Activated CD8-positive, alpha-beta memory T cell treated with anti-CD3 and anti-CD28 coated beads, Interleukin-2, amount 10 ng/mL, durations not matched to agents 7 days and 5 days (primary cell): Measurements from ENCODE around the gene SMARCC1. TPM values are rescaled to one million over a fixed set of nuclear protein-coding genes. Genes with fewer than 3 reads are reported as not detected.

ENCODE experiments used
- ATAC-seq: fragments of 150-1000 bp; cut with Tn5 transposase; one replicate; pipeline ENCODE4 v1.10.0; 2021; ENCODE audit warnings: moderate library complexity
- CTCF ChIA-PET: fragments of 350-600 bp; sonication (Branson Sonifier 250); formaldehyde crosslinking; loops from one replicate; lab custom pipeline; 2021; ENCODE audit warnings: antibody characterized with exemption; lab: Charles Lee
- DNase-seq: peaks from one replicate; pipeline ENCODE4 v3.0.0-alpha.2; 2020
- H3K27ac Mint-ChIP-seq: one replicate; pipeline ENCODE4 v1.8.0; 2021; ENCODE audit warnings: mild to moderate bottlenecking, mixed read lengths
- H3K27me3 Mint-ChIP-seq: one replicate; pipeline ENCODE4 v1.8.0; 2021; ENCODE audit warnings: mixed read lengths
- H3K36me3 Mint-ChIP-seq: one replicate; pipeline ENCODE4 v1.8.0; 2021; ENCODE audit warnings: mild to moderate bottlenecking, mixed read lengths
- H3K4me1 Mint-ChIP-seq: one replicate; pipeline ENCODE4 v1.8.0; 2021; ENCODE audit warnings: mixed read lengths
- H3K4me3 Mint-ChIP-seq: one replicate; pipeline ENCODE4 v1.8.0; 2021; ENCODE audit warnings: mild to moderate bottlenecking, moderate library complexity, mixed read lengths
- H3K9me3 Mint-ChIP-seq: one replicate; pipeline ENCODE4 v1.8.0; 2022; ENCODE audit warnings: low read depth, mixed read lengths
- total RNA-seq, 2 experiments: library from RNA; stranded (reverse); gene quantifications; one replicate each; pipeline ENCODE4 v1.2.3, GENCODE V29; 2021

SMARCC1 gene
- total RNA-seq, 2 experiments from 2014 or later: 84.3 to 111 TPM

- Mint-ChIP-seq H3K36me3 (no peaks in the 10 kb centered on the region), H3K4me3 (no peak overlapping the region), H3K4me1 (no peaks in the 10 kb centered on the region), H3K27ac (no peak overlapping the region), H3K9me3 (no peaks in the 10 kb centered on the region), H3K27me3 (peaks cover 10% of the 10 kb centered on the region)
- CTCF ChIA-PET: interaction anchor here (1.2 kb wide), 1 partner anchor 34 kb away, joined by 3 read pairs; no protein-coding TSS in a partner anchor
- ATAC-seq: no peak
- no peak for DNase-seq
Measured at GRCh38 chr3:47556351-47556750, 225.3 kb downstream of the SMARCC1 start.

GRCh38 chr3:47554335-47554734 is 227.4 kb downstream of the SMARCC1 start:
- no peak for ATAC-seq
- Mint-ChIP-seq H3K9me3 (no peaks in the 10 kb centered on the region), H3K27ac (no peak overlapping the region), H3K36me3 (no peaks in the 10 kb centered on the region), H3K4me3 (no peak overlapping the region), H3K27me3 (peaks cover 18% of the 10 kb centered on the region), H3K4me1 (no peaks in the 10 kb centered on the region)
- CTCF ChIA-PET: no interaction called here
- DNase-seq: no peak

DNA sequence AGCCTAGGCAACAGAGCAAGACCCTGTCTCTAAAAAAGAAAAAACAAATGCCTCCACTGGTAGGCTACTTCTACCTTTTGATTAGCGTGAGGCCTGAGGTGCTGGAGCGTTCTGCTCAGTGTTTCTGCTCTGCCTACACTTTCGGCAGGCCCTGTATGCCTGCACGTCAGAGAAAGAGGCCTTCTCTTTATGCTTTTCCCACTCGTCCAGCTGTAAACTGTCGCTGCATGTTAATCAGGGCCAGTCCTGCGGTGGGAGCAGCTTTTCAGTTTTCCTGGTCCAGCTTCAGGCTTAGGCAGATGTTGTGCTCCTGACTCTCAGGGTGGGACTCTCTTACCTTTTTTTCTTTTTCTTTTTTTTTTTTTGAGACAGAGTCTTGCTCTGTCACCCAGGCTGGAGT is 228.3 kb downstream of the SMARCC1 start:
- CTCF ChIA-PET: interaction anchor here (1.5 kb wide), 1 partner anchor 9 kb away, joined by 3 read pairs; no protein-coding TSS in a partner anchor
- Mint-ChIP-seq H3K4me3 (no peak overlapping the region), H3K4me1 (no peaks in the 10 kb centered on the region), H3K27ac (no peak overlapping the region), H3K9me3 (no peaks in the 10 kb centered on the region), H3K27me3 (peaks cover 22% of the 10 kb centered on the region), H3K36me3 (no peaks in the 10 kb centered on the region)
- ATAC-seq (no peak), DNase-seq (no peak)

DNA sequence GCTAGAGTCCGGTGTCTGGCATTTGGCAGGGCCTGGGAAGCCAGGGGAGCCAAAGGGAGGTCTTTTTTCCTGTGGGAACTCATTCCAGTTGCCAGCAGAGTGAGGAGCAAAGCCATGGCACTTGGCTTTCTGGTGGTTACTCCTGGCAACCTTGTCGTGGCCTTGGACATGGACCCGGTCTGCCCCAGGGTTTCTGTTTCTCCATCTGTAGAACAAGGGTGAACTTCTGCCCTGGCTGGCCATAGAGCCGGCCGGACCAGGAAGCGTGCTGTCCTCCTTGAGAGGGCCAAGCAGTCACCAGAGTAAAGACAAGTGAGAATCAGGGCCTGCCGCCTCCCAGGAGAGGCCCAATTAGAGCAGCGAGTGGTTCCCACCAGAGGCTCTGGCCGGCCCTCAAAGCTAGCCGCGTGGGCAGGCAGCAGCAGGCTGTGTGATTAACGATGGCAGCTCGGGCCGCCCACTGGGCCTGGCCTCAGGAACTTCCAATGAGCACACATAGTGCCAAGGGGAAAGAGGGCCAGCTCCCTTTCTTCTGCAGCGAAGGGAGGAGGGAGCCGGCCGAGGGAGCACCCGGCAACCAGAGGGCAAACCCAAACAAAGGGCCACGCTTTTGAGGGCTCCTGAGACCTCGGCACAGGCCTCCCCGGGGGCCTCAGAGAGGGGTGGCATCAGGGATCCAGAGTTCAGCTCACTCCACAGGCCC is 239.1 kb downstream of the SMARCC1 start:
- no peak for ATAC-seq
- Mint-ChIP-seq H3K9me3 (no peaks in the 10 kb centered on the region), H3K4me1 (no peaks in the 10 kb centered on the region), H3K27ac (no peak overlapping the region), H3K36me3 (no peaks in the 10 kb centered on the region), H3K4me3 (no peak overlapping the region), H3K27me3 (peaks cover 8% of the 10 kb centered on the region)
- CTCF ChIA-PET: no interaction called here
- no peak for DNase-seq

GRCh38 chr3:47541583-47542108 is 240.0 kb downstream of the SMARCC1 start:
- ATAC-seq (no peak), DNase-seq (no peak)
- CTCF ChIA-PET: no interaction called here
- no peak overlapping the region for H3K27ac Mint-ChIP-seq
- no peaks in the 10 kb centered on the region for H3K36me3 Mint-ChIP-seq
- no peaks in the 10 kb centered on the region for H3K4me1 Mint-ChIP-seq
- peaks cover 5% of the 10 kb centered on the region for H3K27me3 Mint-ChIP-seq
- no peaks in the 10 kb centered on the region for H3K9me3 Mint-ChIP-seq
- H3K4me3 Mint-ChIP-seq: no peak overlapping the region

GRCh38 chr3:47540281-47540680 is 241.4 kb downstream of the SMARCC1 start:
- Mint-ChIP-seq H3K4me3 (no peak overlapping the region), H3K36me3 (no peaks in the 10 kb centered on the region), H3K27ac (no peak overlapping the region), H3K9me3 (no peaks in the 10 kb centered on the region), H3K27me3 (peaks cover 5% of the 10 kb centered on the region), H3K4me1 (no peaks in the 10 kb centered on the region)
- DNase-seq (no peak), ATAC-seq (no peak)
- CTCF ChIA-PET: interaction anchor here (0.6 to 0.8 kb wide), 2 partner anchors 17 to 435 kb away, joined by 3 read pairs; no protein-coding TSS in a partner anchor

DNA sequence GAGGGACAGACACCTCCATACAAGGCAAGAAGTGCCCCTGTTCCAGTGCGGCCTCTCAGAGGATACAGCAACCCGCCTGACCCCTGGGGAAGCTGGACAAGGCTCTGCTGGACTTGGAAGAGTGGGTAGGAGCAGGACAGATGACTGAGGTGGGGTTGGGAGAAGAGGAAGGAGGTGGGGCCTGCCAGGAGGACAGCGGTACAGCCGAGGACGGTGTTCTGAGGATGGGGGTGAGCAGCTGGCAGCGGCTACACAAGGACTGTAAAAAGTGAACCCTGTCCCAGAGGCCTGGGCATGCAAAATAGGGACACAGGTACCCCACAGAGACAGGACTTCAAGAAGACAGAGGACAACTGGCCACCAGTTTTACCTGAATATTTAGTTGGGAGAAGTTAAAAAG is 244.7 kb downstream of the SMARCC1 start:
- Mint-ChIP-seq H3K9me3 (no peaks in the 10 kb centered on the region), H3K4me3 (no peak overlapping the region), H3K27ac (no peak overlapping the region), H3K36me3 (no peaks in the 10 kb centered on the region), H3K27me3 (peaks cover 24% of the 10 kb centered on the region), H3K4me1 (no peaks in the 10 kb centered on the region)
- ATAC-seq: no peak
- no peak for DNase-seq
- CTCF ChIA-PET: no interaction called here

DNA sequence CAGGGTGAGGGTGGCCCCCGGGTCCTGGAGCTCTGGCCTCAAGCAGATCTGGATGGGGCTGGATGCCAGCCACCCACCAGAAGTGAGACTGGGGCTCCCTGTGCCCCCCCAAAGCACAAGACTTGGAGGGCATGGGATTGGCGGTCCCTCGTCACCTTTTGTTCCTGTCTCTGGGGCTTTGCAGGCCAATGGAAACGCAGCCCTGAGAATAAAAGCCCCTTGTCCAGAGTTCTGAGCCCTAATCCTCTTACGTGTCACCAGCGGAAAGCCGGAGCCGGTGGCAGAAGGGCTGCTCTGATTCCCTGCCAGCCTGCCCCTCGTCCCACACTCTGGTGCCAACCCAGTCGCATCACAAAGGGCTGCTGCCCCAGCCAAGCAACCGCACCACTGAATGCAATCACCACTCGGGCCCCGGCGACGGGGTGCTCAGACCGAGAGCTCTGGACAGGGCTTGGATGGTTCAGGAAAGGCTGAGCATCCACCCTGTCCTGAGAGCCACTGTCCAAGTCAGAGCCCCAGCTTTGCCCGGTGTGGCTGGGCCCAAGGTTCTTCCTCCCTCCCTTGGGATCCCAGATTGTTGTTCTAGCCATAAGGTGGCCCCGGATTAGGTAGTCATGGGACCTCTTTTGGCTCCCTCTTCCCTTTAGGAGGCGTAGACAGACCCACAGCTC is 245.3 kb downstream of the SMARCC1 start:
- CTCF ChIA-PET: no interaction called here
- DNase-seq (no peak), ATAC-seq (no peak)
- Mint-ChIP-seq H3K36me3 (no peaks in the 10 kb centered on the region), H3K4me3 (no peak overlapping the region), H3K4me1 (no peaks in the 10 kb centered on the region), H3K27ac (no peak overlapping the region), H3K27me3 (peaks cover 24% of the 10 kb centered on the region), H3K9me3 (no peaks in the 10 kb centered on the region)

Other genes with a start within 250 kb of the SMARCC1 start
- under 1 TPM; 0.21 to 0.32 TPM for gene CSPG5, start 203.0 kb downstream of the SMARCC1 start, total RNA-seq
- gene DHX30, start 21.2 kb upstream of the SMARCC1 start, total RNA-seq: 10 to 100 TPM; 84.8 to 95.6 TPM
- 100 to 1,000 TPM; 126 to 131 TPM for gene MAP4, start 234.5 kb upstream of the SMARCC1 start, total RNA-seq